ENCODE results near the gene GOLGA1. TPM values are rescaled to one million over a fixed set of nuclear protein-coding genes. Genes with fewer than 3 reads are reported as not detected.

GOLGA1 gene
- polyA plus RNA-seq, 3 donors, result 3.1 to 15.7 (median 8.0) TPM

DNA sequence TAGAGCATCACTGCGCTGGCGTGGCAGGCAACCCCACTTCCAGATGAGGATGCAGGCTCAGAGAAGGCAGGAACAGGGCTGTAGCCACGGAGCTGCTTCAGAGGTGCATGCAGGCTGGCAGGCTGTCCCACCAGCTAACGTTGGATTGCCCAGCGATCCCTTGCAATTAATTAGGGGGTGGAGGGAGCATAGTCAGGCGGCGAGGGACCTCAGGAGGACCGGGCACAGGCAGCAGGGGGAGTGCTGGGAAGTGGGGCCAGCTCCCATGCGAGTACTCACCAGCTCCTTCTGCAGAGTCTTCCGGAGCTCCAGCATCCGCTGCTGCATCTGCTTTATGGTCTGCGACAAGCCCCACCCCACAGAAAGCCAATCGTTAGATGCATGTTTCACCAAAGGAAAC lies 58.7 kb downstream of the GOLGA1 start:
- Histone ChIP-seq H3K79me2 (ENCODE audit: insufficient read depth, low read length) (no peaks in the 10 kb centered on the region), H4K20me1 (ENCODE audit: insufficient read depth, low read length) (peaks cover 9% of the 10 kb centered on the region), H3K4me1 (ENCODE audit: control insufficient read depth in 1 of 2, insufficient read depth in 2 of 2, low read length in 2 of 2) (no peaks in the 10 kb centered on the region), H3K27ac (ENCODE audit: low read depth in 1 of 2, low read length in 2 of 2) (no peak overlapping the region), H3K4me2 (replicated peaks; ENCODE audit: extremely low read depth, low read length, poor library complexity, severe bottlenecking) (no peak overlapping the region), H3K36me3 (replicated peaks in 1 of 2; ENCODE audit: control insufficient read depth in 1 of 2, insufficient read depth in 2 of 2, low read length in 2 of 2) (peaks cover 78 to 99% of the 10 kb centered on the region in 2 donors), H3K27me3 (ENCODE audit: control insufficient read depth in 2 of 2, insufficient read depth in 2 of 2, low read length in 2 of 2) (no peaks in the 10 kb centered on the region), H3K4me3 (replicated peaks in 1 of 3; ENCODE audit: low read depth in 2 of 3, low read length in 3 of 3) (no peak overlapping the region), H2AFZ (ENCODE audit: insufficient read depth, low read depth, low read length, poor library complexity, severe bottlenecking) (no peak overlapping the region), H3K9ac (ENCODE audit: insufficient read depth, low read length, poor library complexity, severe bottlenecking) (no peak overlapping the region), H3K9me3 (replicated peaks in 1 of 2; ENCODE audit: control insufficient read depth in 1 of 2, insufficient read depth in 1 of 2, low read length in 2 of 2) (no peaks in the 10 kb centered on the region)
- intact Hi-C loops (cut with micrococcal nuclease), result no loop called here
- H3K4me1 Mint-ChIP-seq, result no peaks in the 10 kb centered on the region
- no peaks in the 10 kb centered on the region for H3K9me3 Mint-ChIP-seq
- no peak for DNase-seq
- peaks cover 0 to 1% (median 0%) of the 10 kb centered on the region in 3 donors for H3K27me3 Mint-ChIP-seq (ENCODE audit: low read depth in 3 of 3)
- H3K4me3 Mint-ChIP-seq, result no peak overlapping the region
- H3K27ac Mint-ChIP-seq, result no peak overlapping the region
- TF ChIP-seq, protein P1, sequence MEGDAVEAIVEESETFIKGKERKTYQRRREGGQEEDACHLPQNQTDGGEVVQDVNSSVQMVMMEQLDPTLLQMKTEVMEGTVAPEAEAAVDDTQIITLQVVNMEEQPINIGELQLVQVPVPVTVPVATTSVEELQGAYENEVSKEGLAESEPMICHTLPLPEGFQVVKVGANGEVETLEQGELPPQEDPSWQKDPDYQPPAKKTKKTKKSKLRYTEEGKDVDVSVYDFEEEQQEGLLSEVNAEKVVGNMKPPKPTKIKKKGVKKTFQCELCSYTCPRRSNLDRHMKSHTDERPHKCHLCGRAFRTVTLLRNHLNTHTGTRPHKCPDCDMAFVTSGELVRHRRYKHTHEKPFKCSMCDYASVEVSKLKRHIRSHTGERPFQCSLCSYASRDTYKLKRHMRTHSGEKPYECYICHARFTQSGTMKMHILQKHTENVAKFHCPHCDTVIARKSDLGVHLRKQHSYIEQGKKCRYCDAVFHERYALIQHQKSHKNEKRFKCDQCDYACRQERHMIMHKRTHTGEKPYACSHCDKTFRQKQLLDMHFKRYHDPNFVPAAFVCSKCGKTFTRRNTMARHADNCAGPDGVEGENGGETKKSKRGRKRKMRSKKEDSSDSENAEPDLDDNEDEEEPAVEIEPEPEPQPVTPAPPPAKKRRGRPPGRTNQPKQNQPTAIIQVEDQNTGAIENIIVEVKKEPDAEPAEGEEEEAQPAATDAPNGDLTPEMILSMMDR (IDR thresholded peaks at IDR 0.05), result no peak
- peaks cover 85 to 95% of the 10 kb centered on the region in 2 donors for H3K36me3 Mint-ChIP-seq
- WGBS (ENCODE audit: insufficient coverage), result 88% methylated on average over 8 of the region's 13 CpGs

DNA sequence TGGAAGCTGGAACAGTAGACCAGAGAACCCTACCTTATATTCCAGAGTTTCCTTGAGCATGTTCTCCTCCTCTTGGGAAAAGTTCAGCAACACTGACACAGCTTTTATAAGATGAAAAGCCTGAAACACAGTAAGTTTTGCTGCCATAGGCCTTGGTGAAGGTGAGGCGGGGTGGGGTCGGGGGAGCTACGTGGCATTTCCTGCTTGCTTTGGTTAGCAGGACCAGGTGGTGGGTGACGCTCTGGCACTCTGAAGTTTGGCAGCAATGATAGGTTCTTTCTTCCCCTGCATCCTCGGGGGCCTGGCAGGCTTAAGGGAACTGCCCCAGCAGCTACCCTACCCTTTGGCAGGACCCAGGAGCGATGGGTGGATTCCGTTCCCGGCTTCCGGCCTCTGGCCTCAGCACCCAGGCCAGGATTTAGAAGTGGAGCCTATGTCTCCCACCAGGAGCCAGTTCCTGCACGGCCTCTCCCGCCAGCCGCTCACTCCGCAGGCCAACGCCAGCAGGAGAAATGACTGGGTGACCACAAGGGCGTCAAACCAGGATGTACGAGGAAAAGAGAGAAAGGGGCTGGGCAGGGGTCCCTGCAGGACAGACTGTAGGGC lies 59.6 kb downstream of the GOLGA1 start:
- no peaks in the 10 kb centered on the region for H3K27me3 ChIP-seq (ENCODE audit: control insufficient read depth in 2 of 2, insufficient read depth in 2 of 2, low read length in 2 of 2)
- Mint-ChIP-seq H3K36me3 (peaks cover 83 to 95% of the 10 kb centered on the region in 2 donors), H3K27ac (peak overlapping the region in 1 of 7 donors; percentile 46), H3K9me3 (no peaks in the 10 kb centered on the region), H3K27me3 (ENCODE audit: low read depth in 3 of 3) (peaks cover 0 to 1% (median 0%) of the 10 kb centered on the region in 3 donors), H3K4me1 (no peaks in the 10 kb centered on the region), H3K4me3 (no peak overlapping the region)
- no peaks in the 10 kb centered on the region for H3K79me2 ChIP-seq (ENCODE audit: insufficient read depth, low read length)
- no peak for DNase-seq
- H3K9me3 ChIP-seq (replicated peaks in 1 of 2; ENCODE audit: control insufficient read depth in 1 of 2, insufficient read depth in 1 of 2, low read length in 2 of 2), result no peaks in the 10 kb centered on the region
- H3K4me2 ChIP-seq (replicated peaks; ENCODE audit: extremely low read depth, low read length, poor library complexity, severe bottlenecking), result no peak overlapping the region
- TF ChIP-seq, protein P1 (IDR thresholded peaks at IDR 0.05), result no peak
- intact Hi-C loops (cut with micrococcal nuclease), result no loop called here
- H3K36me3 ChIP-seq (replicated peaks in 1 of 2; ENCODE audit: control insufficient read depth in 1 of 2, insufficient read depth in 2 of 2, low read length in 2 of 2), result peaks cover 78 to 99% of the 10 kb centered on the region in 2 donors
- peaks cover 15% of the 10 kb centered on the region for H4K20me1 ChIP-seq (ENCODE audit: insufficient read depth, low read length)
- no peak overlapping the region for H3K27ac ChIP-seq (ENCODE audit: low read depth in 1 of 2, low read length in 2 of 2)
- H3K4me1 ChIP-seq (ENCODE audit: control insufficient read depth in 1 of 2, insufficient read depth in 2 of 2, low read length in 2 of 2), result no peaks in the 10 kb centered on the region
- no peak overlapping the region for H3K9ac ChIP-seq (ENCODE audit: insufficient read depth, low read length, poor library complexity, severe bottlenecking)
- H3K4me3 ChIP-seq (replicated peaks in 1 of 3; ENCODE audit: low read depth in 2 of 3, low read length in 3 of 3), result no peak overlapping the region
- WGBS (ENCODE audit: insufficient coverage), result 97% methylated on average over 11 of the region's 16 CpGs
- no peak overlapping the region for H2AFZ ChIP-seq (ENCODE audit: insufficient read depth, low read depth, low read length, poor library complexity, severe bottlenecking)
